DMS114 treated with DMSO at 0.1 percent for 48 hours (cell line): ENCODE data around the gene C1orf198.

ENCODE experiments used
- DNase-seq: peaks from one replicate; lab custom pipeline; 2025; ENCODE audit not compliant: unreplicated experiment; lab: John Stamatoyannopoulos, UW

C1orf198 gene

DNA sequence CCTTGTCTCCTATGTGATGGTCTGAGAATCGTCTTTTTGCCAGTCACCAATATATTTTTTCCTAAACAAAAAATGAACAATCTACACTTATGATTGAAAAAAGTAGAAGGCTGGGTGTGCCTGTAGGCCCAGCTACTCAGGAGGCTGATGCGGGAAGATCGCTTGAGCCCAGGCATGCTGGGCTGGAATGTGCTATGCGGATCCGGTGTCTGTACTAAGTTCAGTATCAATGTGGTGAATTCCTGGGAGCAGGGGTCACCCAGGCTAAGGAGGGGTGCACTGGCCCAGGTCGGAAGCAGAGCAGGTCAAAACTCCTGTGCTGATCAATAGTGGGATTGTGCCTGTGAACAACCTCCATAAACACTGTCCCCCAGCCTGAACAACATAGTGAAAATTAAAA, 25.7 kb upstream of the C1orf198 start:
- no peak for DNase-seq

DNA sequence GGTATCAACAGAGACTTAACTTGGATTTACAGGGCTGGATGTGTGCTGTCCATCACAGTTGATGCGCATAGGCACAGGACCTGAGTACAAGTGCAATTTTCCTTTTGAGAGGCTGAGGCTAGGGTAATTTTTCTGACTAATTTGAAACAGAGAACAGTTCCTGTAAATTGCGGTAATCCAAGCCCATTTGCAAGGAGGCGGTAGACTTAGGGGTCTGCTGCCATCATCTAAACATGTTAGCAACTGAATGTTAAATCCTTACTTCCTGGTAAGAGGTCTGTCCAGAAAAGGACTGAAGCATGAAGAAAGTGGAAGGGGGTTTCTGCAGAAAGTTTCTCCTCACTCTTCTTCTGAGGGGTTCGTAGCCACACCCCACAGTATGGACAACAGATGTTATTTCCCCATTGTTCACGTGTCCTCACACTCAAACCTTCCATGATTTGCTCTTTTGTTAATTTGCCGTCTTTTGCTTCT, 23.7 kb upstream of the C1orf198 start:
- DNase-seq, result no peak

DNA sequence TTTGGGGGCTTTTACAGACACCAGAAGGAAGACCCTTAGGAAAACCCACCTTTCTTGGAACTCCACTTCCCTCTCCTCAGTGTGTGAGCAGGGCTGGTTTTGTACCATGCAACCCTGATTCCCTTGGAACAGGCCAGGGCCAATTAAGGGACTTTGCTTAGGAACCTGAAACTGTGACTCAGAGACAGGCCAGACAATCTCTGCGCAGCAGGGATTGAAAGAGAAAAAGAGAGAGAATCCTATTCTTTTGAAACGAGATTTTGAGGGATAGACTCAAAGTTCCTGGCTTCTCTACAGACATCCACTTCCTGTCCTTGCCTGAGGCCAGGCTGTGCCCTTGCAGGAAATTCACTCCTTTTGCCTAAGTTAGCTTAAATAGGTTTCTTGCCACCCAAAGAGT, 23.1 kb upstream of the C1orf198 start:
- DNase-seq, result no peak

DNA sequence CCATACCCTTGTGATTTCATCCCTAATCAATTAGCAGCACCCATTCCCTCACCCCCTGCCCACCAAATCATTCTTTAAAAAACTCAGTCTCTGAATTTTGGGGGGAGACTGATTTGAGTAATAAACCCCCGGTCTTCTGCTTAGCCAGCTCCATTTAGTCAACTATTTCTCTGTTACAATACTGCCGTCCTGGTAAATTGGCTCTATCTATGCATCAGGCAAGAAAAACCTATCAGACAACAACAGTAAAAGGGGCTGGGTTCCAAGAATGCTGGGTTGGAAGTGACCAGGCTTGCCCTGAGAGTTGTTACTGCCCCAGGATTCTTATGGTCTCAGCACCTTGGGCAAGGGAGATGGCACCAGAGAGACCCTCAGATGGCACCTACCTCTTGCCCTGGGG, 16.3 kb upstream of the C1orf198 start:
- DNase-seq, result no peak

DNA sequence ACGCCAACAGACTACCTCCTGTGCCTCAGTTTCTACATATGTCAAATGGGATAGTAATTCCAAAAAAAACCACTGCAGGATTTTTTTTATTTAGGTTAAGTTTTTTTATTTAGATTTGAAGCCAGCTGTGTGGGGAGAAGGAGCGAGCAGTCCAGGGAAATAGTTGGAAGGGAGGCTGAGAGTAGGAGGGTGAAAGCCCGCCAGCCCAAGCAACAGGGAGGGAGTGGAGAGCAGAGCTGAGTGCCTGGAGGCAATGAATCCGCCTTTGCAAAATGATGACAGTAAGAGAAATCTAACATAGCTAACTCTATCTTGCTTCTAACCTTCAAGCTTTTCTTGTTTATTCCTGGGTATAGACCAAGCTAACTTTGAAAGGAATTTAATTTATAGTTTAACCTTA, 15.6 kb upstream of the C1orf198 start:
- DNase-seq, result no peak

DNA sequence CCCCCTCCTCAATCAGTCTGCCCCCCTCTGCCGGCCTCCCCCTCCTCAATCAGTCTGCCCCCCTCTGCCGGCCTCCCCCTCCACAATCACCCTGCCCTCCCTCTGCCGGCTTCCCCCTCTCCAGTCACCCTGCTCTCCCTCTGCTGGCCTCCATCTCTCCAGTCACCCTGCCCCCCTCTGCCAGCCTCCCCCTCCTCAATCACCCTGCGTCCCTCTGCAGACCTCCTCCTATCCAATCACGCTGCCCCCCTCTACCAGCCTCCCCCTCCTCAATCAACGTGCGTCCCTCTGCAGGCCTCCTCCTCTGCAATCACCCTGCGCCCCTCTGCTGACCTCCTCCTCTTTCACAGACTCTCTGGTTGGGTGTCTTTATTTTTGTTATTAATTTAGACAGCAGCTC, 11.5 kb upstream of the C1orf198 start:
- no peak for DNase-seq

DNA sequence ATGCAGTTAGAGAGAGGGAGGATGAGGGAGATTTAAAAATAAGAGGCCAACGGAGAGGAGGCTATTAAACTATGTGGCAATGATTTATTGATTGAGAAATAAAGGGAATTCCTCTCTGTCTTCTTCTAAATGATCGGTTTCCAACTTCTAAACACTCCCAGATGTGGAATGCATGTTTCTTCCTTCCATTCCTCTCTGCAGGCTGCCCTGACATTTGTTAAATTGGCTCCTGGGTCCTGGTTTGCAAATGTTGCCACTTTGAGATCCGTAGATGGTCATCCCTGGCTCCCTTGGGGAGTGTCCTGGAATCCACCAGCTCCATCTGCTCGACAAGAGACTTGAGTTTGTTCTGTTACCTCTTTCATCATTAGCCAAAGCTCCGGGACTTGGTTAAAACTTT, 10.3 kb upstream of the C1orf198 start:
- DNase-seq, result no peak

DNA sequence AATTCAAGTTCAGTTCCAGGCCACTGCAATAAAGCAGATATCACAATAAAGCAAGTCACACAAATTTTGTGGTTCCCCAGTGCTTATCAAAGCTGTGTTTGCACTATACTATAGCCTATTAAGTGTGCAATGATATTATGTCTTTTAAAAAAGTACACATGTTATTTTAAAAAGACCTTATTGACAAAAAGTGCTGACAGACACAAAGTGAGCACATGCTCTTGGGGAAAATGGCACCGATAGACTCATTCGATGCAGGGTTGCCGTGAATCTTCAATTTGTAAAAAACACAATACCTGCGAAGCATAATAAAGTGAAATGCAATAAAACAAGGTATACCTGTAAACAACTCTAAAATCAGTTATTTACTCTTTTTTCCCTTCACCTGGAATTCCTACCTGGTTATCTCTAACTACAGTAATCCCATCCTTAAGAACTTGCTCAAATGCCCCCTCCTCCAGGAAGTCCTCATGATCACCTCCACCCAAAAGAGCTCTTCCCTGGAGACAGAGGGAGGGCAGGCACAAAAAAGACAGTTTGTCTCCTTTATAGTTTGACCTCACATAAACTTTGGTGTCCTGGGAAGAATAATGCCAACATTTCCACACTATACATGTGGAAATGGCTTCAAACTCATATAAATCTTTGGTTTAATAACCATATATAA, 9.7 kb upstream of the C1orf198 start:
- no peak for DNase-seq

DNA sequence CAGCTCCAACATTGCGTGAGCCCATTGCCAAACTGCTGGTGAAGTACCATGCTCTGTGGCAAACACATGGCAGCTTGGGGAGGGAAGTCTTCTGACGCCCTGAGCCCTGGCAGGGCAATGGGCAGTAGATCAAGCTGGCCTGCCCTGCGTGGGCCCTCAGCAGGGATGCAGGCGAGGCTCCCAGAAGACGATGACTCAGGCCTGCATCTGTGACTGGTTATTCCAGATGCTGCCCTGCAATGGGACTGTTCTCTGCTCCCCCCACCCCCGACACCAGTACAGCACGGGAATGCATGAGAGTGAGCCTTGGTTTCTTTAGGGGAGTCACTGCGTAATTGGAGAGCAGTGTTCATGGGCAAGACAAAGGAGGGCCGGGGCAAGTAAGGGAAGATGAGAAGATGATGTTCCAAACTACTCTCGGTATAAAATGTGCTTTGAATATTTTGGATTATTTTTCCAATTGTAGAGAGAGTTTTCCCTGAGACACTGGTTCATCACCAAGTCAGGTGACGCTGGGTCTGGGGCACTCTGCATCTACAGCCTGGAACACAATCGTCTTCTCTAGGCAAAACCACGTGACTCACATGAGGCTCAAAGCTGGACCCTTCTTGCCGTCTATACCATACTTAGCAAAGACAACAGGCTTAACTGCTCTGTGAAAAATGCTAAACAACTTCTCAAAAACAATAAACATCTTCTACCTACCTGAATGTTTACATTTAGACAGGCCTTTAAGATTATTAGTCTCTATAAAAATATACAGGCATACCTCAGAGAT, 9.0 kb upstream of the C1orf198 start:
- no peak for DNase-seq

DNA sequence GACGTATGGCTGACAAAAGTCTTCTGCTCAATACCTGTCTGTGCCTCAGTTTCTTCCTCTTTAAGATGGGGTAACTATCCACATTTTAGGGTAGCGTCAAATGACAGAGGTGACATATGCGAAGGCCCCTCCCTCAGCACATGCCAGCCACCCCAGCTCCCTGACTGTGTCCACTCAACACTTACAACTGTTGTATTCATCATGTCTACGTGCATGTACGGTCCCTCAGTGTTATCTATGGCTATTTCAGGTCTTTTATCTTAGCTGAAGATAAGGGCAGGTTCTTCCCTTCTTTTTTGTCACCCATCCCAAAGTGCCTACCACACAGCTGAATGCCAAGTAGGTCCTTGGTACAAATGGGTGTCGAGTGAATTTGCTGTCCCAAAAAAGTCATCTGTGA, 8.3 kb upstream of the C1orf198 start:
- no peak for DNase-seq

DNA sequence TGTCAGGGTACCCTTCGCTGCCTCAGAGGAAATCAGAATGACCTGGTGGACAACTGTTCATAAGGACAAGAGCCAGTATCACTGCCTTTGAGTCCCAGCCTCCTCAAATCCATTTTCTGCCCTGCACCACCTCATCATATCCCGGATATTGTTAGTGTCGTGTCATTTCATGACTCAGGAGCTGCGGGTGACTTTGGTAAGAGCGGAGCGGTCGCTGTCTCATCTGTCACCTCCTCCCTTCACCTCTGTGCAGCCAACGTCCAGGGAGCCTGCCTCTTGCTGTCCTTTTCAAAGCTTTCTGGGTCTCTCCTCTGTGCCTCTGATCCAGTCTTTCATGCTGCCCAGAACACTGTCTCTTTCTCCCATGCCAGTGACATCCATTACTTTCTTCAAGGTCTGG, 7.0 kb upstream of the C1orf198 start:
- DNase-seq, result no peak

DNA sequence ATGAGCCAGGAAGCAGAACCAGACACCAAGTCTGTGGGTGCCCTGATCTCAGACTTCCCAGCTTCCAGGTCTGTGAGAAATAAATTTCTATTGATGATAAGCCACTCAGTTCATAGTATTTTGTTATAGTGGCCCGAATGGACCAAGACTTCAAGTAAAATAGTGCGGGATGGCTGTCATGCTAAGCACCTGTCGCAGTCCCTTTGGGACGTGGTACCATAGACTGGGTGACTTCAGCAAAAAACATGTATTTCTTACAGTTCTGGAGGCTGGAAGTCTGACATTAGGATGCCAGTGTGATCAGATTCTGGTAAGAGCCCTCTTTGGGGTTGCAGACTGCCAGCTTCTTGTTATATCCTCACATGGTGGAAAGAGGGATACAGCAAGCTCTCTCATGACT, 2.6 kb upstream of the C1orf198 start:
- DNase-seq, result no peak

DNA sequence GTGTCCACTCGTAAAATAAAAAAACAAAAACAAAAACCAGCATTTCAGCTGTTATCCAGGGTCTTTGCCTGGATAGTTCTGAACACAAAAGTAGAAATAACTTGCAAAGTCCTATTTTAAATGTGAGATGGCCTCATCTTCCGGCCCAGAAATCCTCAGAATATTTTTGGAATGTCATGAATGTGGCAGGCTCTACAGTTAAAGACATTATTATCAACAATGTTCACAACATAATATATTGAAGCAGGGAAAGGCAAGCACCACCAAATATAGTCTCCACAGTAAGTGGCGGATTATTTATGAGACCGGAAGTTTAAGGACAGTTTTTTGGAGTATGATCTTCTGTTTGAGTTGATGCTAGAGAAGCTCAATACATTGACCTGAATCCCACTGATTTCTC, 1.2 kb upstream of the C1orf198 start:
- DNase-seq, result no peak

DNA sequence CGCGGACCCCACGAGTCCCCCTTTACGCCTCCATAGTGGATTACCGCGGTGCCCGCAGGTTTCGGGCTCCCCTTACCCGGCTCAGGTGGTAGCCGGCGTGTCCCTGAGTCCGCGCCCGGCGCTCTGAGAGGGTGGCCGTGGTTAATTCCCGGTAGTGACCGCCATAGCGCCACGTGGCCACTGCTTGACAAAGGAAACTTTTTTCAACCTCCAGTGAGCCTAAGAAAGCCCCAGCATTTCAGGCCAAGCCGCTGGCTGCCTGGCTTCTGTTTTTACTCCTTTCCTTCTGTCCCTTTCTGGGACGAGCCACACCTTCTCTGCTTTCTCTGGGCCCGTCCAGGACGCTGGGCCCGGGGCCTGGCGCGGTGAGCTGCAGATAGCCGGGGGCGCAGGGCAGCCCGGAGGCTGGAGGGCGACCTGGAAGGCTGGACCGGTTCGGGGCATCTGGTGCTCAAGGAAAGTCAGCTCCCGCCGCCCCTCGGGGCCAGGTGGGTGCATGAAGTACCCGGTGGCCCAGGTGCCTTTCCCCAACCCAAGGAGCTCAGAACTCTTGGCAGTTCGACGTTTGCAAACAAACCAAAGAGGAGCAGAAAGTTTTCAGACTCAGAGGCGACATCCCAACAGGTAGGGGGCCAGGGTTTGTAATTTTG, 540 bp upstream of the C1orf198 start:
- no peak for DNase-seq

DNA sequence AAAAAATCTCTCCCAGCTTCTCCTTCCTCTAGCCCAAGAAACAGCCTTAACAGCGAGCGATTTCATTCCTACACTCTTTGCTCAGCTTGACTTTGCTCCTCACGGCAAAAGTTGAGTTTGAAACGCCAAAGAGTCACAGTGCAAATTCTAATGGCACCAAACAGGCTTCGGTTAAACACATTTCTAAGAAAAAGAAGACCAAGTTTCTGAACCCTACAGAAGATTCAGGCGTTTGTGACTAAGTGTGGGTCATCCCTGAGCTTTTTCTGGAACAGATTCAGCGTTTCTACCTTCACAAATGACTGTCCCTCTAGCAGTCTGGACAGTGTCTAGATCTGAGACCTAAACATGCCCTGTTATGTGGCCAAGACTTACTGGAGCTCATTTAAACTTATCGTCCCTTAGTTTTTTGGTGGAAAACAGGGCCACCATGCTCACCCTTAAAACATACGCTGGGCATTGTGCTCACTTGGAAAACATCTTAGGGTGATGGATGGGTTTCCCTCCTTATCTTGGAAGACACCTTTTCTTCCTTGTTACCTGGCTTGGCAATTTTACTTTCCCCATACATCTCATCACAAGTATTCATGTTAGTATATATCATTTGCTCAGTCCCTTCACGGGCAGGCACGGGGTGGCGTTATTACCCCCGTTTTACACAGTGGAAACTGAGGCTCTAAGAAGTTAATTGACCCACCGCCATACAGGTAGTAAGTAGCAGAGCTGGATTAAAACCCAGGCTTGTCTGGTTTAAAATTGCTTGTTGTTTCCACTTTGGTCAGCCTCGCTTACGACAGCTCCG, 1.0 kb downstream of the C1orf198 start:
- DNase-seq, result no peak

DNA sequence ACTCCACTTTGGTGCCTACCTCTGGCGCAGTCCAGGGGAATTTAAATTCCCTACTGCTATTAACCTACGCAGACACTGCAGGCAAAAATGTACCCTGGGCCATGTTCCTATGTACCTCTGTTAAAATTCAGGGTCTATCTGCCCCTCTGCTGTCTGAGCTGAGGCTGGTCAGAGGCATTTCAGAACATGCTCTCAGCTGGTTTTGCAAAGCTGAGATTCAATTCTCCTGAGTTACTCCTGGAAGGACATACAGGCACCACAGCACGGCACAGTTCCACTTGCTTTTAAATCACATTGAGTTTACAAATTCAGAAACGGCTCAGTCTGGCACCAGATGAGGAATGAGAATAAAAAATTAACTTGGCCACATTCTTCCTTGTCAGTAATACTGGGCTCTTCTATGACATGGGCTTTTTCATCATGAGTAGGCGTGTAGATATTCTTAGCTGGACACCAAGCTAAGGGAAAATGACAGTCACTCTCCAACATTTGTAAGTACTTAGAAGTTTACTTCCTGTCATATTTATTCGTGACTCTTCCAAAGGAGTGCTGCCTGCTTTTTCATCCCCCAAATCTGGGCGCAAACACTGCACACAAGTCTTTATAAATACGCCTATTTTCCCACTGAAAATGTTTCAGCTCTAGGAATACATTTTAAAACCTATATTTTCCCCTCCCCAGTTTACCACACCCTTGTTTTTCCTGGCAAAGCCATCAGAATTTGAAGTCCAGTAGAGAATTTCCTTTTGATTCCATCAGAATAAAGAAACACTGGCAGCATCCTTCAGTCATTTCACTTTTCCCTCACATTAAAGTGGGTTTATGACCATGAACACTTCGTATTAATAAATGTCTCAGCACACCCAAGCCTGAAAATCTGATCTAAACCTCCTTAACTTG, 1.9 kb downstream of the C1orf198 start:
- DNase-seq, result no peak

DNA sequence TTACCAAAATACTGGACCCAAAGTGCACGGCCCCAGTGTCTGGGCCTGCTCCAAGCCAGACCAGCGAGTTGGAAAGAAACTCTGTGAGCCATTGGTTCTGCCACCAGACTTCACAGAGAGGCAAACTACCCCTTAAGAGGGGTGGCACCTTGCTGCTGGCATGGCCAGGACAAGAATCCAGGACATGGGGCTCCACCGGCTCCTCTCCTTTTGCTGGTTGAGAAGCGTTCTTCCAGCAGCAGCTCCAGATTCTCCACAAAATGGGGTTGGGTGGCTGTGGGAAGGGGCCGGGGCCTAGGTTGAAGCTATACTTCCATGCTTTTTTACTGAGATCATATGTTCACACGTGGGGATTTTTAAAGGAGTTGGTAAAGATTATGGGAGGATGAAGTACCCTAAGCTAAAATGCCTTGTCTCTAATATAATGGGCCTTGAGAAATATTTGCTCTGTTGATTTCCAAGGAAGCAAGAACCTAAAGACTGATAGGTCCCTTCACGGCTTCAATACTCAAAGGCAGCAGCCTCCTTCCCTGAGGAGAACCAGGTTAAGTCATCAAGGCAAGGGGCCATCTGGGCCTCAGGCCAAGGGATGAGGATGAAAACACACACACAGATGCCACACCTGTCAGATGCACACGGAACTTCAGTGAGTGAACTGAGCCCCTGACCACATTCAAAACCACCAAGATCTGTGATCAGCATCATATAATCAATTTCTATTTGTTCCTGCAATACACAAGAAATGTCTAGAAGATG, 3.1 kb downstream of the C1orf198 start:
- DNase-seq, result no peak

DNA sequence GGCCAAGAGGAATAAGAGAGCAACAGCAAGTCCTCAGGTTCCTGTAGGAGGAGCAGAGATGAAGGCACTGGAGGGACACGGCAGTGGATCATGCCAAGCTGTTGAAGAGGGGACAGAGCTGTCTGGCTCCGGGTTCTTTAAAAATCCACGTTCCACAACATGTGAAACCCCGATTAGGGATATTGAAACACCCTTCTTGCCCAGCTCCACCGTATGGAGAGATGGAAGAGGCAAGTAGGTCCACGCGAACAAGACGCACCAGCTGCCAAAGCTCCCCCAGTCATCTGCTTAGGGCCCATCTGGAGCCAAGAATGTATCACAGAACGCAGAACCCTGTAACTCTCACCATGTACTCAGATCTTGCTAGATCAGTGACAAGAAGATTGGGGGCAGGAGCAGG, 3.9 kb downstream of the C1orf198 start:
- DNase-seq, result no peak

DNA sequence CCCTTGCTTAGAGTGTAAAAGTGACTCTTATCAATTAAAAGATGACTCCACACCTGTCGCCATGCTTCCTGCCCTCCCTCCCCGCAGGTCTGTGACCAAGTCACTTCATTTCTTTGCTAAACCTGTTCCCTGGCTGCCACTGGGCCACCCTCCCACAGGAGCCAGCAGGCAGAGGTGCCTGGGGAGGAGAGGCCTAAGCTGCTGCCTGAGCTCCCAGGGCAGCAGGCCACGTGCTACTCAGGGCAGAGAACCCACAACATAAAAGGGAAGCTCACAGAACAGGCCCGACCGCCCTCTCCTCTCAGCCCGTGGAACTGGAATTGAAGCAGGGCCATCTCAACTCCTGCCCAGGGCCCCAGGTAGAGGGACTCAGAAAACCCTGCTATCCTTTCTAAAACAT, 4.9 kb downstream of the C1orf198 start:
- DNase-seq, result no peak
